Measurements from ENCODE around the gene PSAPL1. TPM values are rescaled to one million over a fixed set of nuclear protein-coding genes. Genes with fewer than 3 reads are reported as not detected.

The PSAPL1 gene
- total and polyA plus RNA-seq, 8 donors: 0.03 to 37.5 (median 5.7) TPM; not detected in 2

DNA sequence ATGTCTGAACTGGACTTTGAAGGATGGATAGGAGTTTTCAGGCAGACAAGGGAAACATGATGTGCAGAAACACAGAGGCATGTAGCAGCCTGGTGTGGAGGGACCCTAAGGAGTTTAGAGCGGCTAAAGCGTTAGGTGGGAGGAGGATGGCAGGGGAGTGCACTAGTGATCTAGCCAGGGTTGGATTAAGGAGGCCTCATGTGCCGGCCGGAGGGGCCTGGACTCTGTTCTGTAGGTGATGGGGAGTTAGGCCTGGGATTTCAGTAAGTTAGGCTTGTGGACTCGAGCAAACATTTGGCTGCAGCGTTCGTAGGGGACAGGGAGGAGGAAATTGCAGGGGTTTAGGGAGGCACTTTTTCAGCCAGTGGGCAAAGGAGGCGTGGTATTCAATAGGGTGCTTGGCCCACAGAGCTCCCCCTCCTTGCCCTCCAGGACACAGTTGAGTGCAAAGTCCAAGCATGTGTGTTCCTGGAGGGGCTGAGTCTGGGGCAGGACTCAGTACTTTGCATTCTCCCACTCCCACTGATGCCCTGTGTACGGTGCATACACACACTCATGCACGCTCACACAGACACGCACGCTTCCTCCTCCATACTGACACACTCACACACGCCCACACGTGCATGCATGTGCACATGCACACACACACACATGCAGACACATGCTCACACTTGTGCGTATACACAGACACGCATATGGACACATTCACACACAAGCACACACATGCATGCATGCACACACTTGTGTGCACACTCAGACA, 18.6 kb downstream of the PSAPL1 start:
- WGBS, 5 donors: 67 to 80% (median 73%) methylated on average over 16 of the region's 16 CpGs
- no peak for TF ChIP-seq POLR2A (IDR thresholded peaks at IDR 0.05)
- TF ChIP-seq CTCF (IDR thresholded peaks at IDR 0.05): no peak
- TF ChIP-seq POLR2AphosphoS5 (IDR thresholded peaks at IDR 0.05): no peak
- no peak for TF ChIP-seq EP300 (IDR thresholded peaks at IDR 0.05)

DNA sequence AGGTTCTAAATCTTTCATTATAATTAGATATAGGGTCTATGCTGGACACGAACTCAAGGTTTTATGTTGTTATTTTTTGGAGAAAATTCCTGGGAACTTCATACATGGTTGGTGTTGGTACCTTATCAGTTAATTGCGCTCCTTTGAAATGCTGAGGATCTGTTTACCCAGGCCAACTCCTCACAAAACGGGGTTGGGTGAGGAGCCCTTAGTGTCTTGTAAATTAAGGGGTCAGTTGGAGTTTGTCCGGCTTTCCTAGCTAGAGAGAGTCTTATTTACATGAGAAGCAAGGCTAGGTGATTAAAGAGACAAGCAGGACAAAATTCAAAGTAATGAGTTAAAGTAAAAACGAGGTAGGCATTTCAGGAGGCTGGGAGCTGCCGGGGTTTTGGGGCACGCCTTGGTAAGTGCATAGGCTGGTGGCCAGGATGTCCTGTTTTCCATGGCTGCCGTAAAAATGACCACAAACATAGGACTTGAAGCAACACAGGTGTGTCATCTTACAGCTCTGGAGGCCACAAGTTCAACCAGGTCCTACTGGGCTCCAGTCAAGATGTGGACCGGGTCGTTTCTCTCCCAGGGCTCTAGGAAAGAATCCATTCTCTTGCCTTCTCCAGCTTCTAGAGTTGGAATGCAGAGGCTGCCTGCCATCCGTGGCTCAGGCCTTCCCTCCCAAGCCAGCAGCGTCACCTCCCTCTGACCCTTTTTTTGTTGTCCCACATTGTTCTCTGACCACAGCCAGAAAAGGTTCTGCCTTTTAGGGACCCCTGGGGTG, 19.8 kb downstream of the PSAPL1 start:
- Histone ChIP-seq H3K27ac (no peak overlapping the region), H3K4me3 (no peak overlapping the region), H3K36me3 (no peaks in the 10 kb centered on the region), H3K9me3 (peaks cover 0 to 7% (median 0%) of the 10 kb centered on the region in 4 donors), H3K27me3 (peaks cover 0 to 23% (median 0%) of the 10 kb centered on the region in 3 donors), H3K4me1 (peaks cover 0 to 15% (median 5%) of the 10 kb centered on the region in 4 donors)
- 41 to 45% (median 42%) methylated on average over 12 of the region's 12 CpGs for WGBS, 5 donors
- TF ChIP-seq EP300 (IDR thresholded peaks at IDR 0.05) (no peak), POLR2A (IDR thresholded peaks at IDR 0.05) (no peak), POLR2AphosphoS5 (IDR thresholded peaks at IDR 0.05) (no peak), CTCF (IDR thresholded peaks at IDR 0.05) (no peak)
- peak in 1 of 2 donors; percentile 2 for DNase-seq
- intact Hi-C loops (cut with DNase I; ENCODE audit: low total_unique reads): no loop called here

More for the DNA sequence above, 18.6 kb downstream of the PSAPL1 start:
- H3K27me3 ChIP-seq: peaks cover 0 to 23% (median 0%) of the 10 kb centered on the region in 3 donors
- no peak overlapping the region for H3K4me3 ChIP-seq
- H3K27ac ChIP-seq: no peak overlapping the region
- intact Hi-C loops (cut with DNase I; ENCODE audit: low total_unique reads): no loop called here
- no peaks in the 10 kb centered on the region for H3K36me3 ChIP-seq
- H3K9me3 ChIP-seq: peaks cover 0 to 7% (median 0%) of the 10 kb centered on the region in 4 donors
- peak in 1 of 2 donors; percentile 20 for DNase-seq
- peaks cover 0 to 11% (median 5%) of the 10 kb centered on the region in 4 donors for H3K4me1 ChIP-seq

DNA sequence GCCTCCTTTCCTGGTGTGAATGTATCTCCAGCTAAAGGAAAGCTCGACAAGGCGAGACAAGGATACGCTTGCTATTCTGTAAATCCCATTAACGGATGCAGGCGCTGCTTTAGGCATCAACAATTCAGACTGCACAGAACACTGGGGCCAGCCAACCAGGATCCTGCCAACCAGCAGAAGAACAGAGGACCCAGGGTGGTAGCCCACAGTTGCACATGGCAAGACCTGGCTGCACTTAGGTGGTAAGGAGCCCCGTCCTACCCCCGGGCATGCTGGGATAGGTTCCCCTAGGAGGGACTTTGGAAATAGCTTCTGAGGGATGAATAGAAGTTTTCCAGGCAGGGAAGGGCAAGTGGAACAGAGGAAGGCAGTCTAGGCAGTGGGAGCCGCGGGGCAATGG, 20.7 kb downstream of the PSAPL1 start:
- H3K4me1 ChIP-seq: peaks cover 0 to 15% (median 5%) of the 10 kb centered on the region in 4 donors
- H3K36me3 ChIP-seq: no peaks in the 10 kb centered on the region
- H3K9me3 ChIP-seq: peaks cover 0 to 12% (median 7%) of the 10 kb centered on the region in 4 donors
- TF ChIP-seq CTCF (IDR thresholded peaks at IDR 0.05): no peak
- TF ChIP-seq POLR2AphosphoS5 (IDR thresholded peaks at IDR 0.05): no peak
- no peak for TF ChIP-seq POLR2A (IDR thresholded peaks at IDR 0.05)
- no peak for TF ChIP-seq EP300 (IDR thresholded peaks at IDR 0.05)
- H3K27ac ChIP-seq: no peak overlapping the region
- no peak overlapping the region for H3K4me3 ChIP-seq
- DNase-seq: peak in 1 of 2 donors; percentile 13
- peaks cover 0 to 23% (median 0%) of the 10 kb centered on the region in 3 donors for H3K27me3 ChIP-seq
- intact Hi-C loops (cut with DNase I; ENCODE audit: low total_unique reads): no loop called here
- 80 to 91% (median 88%) methylated on average over 9 of the region's 9 CpGs for WGBS, 5 donors

DNA sequence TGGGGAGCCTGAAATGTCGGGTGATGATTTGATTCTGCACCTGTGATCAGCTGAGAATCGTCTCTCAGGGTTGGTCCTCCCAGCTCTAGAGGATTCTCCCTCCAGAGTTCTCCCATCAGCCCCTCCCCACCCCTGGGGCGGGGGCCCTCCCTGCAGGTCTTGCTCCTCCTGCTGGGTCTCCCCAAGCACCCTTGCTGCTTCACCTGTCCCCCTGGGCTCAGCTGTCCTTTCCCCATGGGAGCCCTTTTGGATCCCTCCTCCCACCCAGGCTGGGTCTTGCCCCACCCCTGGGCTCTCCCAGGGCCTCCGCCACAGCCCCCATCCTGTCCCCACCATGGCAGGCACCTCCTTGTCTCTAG, 22.2 kb downstream of the PSAPL1 start:
- Histone ChIP-seq H3K4me3 (no peak overlapping the region), H3K4me1 (peaks cover 0 to 15% (median 5%) of the 10 kb centered on the region in 4 donors), H3K27me3 (peaks cover 0 to 23% (median 0%) of the 10 kb centered on the region in 3 donors), H3K9me3 (peaks cover 0 to 24% (median 19%) of the 10 kb centered on the region in 4 donors), H3K27ac (no peak overlapping the region), H3K36me3 (no peaks in the 10 kb centered on the region)
- DNase-seq: peak in 1 of 2 donors; percentile 13
- TF ChIP-seq EP300 (IDR thresholded peaks at IDR 0.05): no peak
- no peak for TF ChIP-seq POLR2AphosphoS5 (IDR thresholded peaks at IDR 0.05)
- TF ChIP-seq POLR2A (IDR thresholded peaks at IDR 0.05): no peak
- TF ChIP-seq CTCF (IDR thresholded peaks at IDR 0.05): no peak
- intact Hi-C loops (cut with DNase I; ENCODE audit: low total_unique reads): no loop called here
- 79 to 88% (median 86%) methylated on average over 3 to 4 of the region's 4 CpGs for WGBS, 5 donors
